M059J (cell line): ENCODE data around the gene CCNE1. TPM values are rescaled to one million over a fixed set of nuclear protein-coding genes. Genes with fewer than 3 reads are reported as not detected.
"Not testable (repeated sequence)": the region's sequence is repeated elsewhere in the genome, so short reads cannot be mapped to it uniquely, and the experiment has no call there.

Experiments
- DNase-seq: peaks from one replicate; pipeline ENCODE4 v3.0.0-alpha.2; 2012; ENCODE audit warnings: low read depth
- total RNA-seq: library from RNA; depleted of rRNA; stranded (reverse); fragments of >200 nt; shearing (Covaris generic); gene quantifications from 2 replicates; pipeline ENCODE4 v1.2.3, GENCODE V29; 2014

The CCNE1 gene
- total RNA-seq, 1 experiment from 2014 or later, result 40.2 TPM

DNA sequence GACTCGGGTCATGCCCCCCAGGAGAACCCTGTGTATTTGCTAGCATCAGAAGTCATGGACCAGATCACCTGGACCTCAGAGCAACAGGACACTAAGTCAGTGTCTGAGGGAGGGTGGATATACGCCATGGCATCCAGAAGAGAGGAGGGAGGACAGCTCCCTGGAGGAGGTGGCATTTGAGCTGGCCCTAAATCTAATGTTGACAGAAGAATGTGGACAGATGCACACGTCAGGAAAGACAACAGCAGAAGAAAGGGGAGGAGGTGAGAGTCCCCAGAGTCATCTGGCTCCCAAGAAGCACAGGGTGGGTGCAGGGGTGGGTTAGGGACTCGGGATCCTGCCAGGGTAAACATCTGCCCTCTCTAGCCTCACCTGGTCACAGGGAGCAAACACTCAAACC, 24.5 kb upstream of the CCNE1 start:
- DNase-seq, result no peak

DNA sequence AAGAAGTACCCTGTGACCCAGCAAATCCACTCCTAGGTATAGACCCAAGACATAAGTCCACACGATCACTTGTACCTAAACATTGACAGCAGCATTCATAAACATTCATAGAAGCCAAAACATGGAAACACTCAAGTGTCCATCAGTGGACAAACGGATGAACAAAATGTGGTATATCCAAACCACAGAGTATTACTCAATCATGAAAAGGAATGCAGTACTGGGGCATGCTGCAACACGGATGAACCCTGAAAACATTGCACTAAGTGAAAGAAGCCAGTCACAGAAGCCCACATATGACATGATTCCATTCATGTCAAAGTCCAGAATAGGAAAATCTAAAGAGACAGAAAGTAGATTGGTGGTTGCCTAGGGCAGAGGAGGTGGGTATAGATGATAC, 22.8 kb upstream of the CCNE1 start:
- DNase-seq, result no peak

GRCh38 chr19:29793116-29793727, 18.6 kb upstream of the CCNE1 start:
- DNase-seq, result no peak

- not testable (repeated sequence) for DNase-seq
Measured at GRCh38 chr19:29794490-29794889, 17.3 kb upstream of the CCNE1 start.

- no peak for DNase-seq
Measured at GRCh38 chr19:29795461-29796172, 16.2 kb upstream of the CCNE1 start.

GRCh38 chr19:29796173-29796573, 15.6 kb upstream of the CCNE1 start:
- no peak for DNase-seq

DNA sequence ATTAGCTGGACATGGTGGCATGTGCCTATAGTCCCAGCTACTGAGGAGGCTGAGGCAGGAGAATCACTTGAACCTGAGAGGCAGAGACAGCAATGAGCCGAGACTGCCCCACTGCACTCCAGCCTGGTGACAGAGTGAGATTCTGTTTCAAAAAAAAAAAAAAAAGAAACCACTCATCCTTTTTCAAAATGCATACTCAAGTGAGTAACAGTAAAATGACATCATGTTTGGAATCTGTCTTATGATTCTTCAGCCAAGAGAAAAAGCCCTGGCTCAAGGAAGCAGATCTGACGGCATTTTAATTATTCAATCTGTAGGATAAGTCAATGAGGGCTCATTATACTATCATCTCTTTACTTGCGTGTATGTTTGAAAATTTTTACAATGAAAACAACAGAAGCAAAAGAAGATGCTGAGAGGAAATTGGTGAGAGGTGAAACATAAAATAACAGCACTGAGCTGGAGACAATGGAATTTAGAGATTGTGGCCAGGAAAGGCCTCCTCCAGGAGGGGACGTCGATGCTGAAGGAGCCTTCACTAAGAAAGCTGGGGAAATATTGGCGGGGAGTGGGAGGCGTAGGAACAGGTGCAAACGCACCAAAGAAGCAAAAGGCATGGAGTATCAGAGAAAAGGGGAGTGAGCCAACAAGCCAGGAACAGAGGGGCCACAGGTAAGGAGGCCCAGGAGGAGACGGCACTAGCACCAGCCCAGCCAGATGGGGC, 12.9 kb upstream of the CCNE1 start:
- DNase-seq, result no peak

DNA sequence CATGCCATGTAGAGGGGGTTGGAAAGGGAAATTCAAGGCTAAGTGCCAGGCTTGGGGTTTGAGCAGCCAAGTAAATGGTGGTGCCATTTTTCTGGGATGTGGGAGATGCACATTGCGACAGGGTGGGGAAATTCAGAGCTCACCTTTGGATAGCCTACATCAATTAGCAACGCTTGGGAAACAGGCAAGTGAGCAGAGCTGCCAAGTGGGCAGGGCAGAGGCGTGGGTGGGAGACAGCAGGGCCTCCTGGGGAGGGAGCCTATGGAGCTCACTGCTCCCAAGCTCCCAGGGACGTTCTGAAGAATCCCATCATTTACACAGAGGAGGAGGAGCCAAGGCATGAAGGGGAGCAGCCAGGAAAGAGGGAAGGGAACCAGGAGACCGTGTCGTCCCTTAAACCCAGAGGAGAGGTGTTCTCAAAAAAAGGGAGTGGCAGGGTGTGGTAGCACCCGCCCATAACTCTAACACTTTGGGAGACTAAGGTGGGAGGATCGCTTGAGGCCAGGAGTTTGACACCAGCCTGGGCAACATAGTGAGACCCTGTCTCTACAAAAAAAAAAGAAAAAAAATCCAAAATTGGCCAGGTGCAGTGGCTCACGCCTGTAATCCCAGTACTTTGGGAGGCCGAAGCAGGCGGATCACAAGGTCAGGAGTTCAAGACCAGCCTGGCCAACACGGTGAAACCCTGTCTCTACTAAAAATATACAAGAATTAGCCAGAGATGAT, 11.5 kb upstream of the CCNE1 start:
- no peak for DNase-seq

DNA sequence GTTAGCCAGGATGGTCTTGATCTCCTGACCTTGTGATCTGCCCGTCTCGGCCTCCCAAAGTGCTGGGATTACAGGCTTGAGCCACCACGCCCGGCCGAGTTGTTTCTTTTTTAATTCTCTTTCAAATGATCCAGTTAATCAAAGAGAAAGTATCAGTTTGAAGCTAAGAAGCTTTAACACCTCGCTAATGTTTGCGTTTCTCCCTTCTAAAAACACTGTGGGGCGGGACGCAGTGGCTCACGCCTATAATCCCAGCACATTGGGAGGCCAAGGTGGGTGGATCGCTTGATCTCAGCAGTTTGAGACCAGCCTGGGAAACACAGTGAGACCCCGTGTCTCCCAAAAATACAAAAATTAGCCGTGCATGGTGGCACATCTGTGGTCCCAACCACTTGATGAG, 7.8 kb upstream of the CCNE1 start:
- not testable (repeated sequence) for DNase-seq

DNA sequence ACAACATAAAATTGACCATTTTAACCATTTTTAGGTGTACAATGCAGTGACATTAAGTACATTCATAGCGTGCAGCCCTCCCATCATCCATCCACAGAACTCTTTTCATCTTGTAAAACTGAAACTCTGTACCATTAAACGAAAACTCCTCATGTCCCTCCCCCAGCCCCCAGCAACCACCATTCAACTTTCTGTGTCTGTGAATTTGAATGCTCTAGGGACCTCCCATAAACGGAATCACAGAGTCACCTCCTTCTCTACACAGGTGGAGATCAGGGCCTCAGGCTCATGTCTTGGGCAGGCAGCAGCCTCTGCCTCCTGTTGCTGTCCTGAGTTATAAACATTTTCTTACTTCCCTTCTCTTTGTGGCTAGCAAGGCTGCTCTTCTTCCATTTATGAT, 7.3 kb upstream of the CCNE1 start:
- DNase-seq, result no peak

- peak; percentile 82 for DNase-seq
Measured at GRCh38 chr19:29805031-29805965, 6.5 kb upstream of the CCNE1 start.

DNA sequence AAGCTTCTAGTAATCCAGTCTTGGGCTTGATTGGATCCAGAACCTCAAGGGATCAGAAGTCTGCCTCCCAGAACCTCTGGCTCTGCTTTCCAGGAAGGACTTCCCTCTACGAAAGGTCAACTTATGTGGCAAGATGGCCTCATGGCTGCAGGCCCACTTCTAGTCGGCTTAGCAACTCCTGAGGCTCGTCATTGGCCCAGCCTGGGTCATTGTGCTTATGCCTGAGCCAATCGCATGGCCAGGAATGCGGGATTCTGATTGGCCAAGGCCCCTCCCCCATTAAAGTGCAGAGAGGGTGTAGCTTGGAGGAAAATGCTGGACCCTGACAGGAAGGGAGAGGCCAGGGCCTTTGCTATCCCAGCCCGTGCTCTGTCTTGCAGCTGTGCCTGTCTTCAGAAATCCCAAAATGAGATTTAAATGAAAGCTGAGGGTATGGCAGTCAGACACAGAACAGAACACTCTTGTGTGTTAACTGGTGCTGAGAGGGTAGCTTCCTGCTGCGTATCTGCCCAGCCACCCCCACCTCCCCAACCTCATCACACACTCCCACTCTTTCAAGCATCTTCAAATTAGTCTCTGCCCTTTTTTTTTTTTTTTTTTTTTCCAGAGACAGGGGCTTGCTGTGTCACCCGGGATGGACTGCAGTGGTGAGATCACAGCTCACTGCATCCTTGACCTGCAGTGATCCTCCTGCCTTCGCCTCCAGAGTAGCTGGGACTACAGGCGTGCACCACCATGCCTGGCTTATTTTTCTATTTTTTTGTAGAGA, 5.5 kb upstream of the CCNE1 start:
- no peak for DNase-seq

DNA sequence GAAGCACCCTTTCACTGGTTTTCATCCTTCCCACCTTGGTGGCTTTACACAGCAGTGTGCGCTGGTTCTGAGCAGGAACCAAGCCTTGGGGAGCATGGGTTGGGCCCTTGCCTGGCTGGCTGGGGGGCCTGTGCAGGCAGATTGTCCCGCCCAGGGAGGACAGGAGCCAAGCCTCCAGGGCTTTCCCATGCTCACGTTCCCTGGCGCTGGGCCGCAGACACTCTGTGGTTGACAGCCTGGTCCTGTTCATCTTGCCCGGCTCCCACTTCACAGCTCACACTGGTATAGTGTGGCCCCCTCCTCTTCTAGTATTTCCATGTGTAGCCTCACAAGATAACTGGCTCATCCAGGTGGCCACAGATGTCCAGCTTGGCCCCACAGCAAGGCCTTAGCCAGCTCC, 4.6 kb upstream of the CCNE1 start:
- no peak for DNase-seq

GRCh38 chr19:29807870-29808405, 3.9 kb upstream of the CCNE1 start:
- no peak for DNase-seq

DNA sequence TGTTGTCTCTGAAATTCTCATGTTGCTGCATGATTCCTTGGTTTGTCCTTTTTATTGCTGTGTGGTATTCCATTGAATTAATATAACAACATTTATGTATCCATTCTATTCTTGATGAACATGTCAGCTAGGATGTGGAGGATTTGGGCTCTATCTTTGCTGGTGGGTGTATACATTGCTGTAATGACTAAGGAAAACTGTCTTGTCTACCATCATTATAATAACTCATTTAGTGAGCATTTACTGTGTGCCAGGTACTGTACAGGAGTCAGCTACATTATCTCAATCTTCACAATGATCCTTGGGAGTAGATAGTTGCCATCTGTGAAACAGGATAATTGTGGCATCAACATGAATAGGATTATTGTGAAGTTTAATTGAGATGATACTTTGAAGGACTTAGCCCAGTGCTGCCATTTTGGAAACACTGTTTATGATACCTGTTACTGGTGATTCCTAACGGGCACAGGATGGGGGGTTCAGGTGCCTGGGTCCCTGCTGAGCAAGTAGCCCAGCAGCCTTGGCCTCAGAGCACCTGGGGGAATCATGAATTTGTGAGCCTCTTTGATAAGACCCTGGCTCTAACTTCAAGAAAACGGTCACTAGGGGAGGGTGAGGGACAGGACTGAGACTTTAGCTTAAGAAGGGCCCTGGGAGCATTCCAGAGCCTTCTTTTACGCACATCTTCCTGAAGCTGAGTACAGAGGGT, 1.8 kb upstream of the CCNE1 start:
- DNase-seq, result no peak

DNA sequence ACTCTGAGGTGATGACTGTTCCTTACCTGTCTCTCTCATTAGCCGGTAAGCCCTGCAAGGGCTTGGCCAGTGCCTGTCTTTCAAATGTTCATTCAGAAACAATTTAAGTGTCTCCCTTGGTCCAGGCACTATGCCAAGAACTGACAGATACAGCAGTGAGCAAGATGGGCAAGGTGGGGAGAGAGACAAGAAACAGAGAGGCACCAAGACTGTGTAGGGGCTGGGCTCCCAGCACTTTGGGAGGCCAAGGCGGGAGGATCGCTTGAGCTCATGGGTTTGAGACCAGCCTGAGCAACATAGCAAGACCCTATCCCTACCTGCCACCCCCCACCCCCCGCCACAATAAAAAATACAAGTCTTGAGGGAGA, 1.3 kb upstream of the CCNE1 start:
- DNase-seq, result peak; percentile 69

GRCh38 chr19:29812080-29812880, 489 bp downstream of the CCNE1 start:
- no peak for DNase-seq

DNA sequence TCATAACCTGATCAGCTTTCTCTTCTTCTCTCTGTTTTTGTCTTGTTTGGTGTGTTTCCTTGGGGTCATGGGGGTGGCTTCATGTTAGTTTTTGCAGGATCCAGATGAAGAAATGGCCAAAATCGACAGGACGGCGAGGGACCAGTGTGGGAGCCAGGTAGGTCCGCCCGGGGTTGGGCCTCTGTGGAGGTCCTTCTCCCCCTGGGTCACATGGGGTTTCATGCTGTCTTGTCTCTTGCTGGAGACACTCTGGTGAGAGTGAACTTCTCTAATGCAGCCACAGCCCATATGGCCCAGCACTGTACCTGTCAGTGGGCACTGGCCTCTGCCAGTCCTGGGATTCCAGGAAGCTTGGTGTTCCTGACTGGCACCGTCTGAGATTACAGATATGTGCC, 1.1 kb downstream of the CCNE1 start:
- no peak for DNase-seq

DNA sequence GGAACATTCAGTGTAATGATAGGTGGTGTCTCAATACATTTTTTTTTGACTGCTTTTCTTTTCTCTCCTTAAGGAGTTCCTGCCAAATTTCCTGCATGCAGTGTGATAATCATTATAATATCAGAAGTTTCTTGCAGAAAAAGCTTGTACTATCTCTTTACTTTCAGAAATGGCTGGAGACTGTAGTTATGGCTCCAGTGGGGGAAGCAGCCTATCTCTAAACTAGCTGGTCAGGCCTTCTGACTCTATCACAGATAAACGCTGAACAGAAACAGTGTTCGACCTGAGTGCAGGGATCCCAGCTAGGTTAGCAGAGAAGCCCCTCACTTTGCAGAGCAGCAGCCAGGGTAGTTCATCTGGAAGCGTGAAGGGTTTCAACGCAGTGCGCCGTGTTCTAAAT, 1.9 kb downstream of the CCNE1 start:
- no peak for DNase-seq
